Activated T-cell treated with anti-CD3 and anti-CD28 coated beads for 24 hours (primary cell): ENCODE results near the gene TUBGCP6.

Source experiments
- DNase-seq: peaks from one replicate; pipeline ENCODE4 v3.0.0-alpha.2; 2020; ENCODE audit warnings: low read depth

Gene TUBGCP6

GRCh38 chr22:50226063-50226874 lies 18.6 kb downstream of the TUBGCP6 start:
- DNase-seq: no peak

- no peak for DNase-seq
These were observed 19.4 kb downstream of the TUBGCP6 start for GRCh38 chr22:50225200-50225969.

- DNase-seq: no peak
These were observed 20.8 kb downstream of the TUBGCP6 start for GRCh38 chr22:50224071-50224470.

- DNase-seq: no peak
These were observed 22.3 kb downstream of the TUBGCP6 start for GRCh38 chr22:50222508-50222907.

GRCh38 chr22:50221410-50222300 lies 23.2 kb downstream of the TUBGCP6 start:
- DNase-seq: no peak

- no peak for DNase-seq
These were observed 24.0 kb downstream of the TUBGCP6 start for GRCh38 chr22:50220603-50221409.

- DNase-seq: no peak
These were observed 24.8 kb downstream of the TUBGCP6 start for GRCh38 chr22:50219800-50220602.

GRCh38 chr22:50218996-50219727 lies 25.7 kb downstream of the TUBGCP6 start:
- DNase-seq: no peak

GRCh38 chr22:50218153-50218995 lies 26.4 kb downstream of the TUBGCP6 start:
- DNase-seq: no peak

GRCh38 chr22:50217543-50218152 lies 27.2 kb downstream of the TUBGCP6 start:
- DNase-seq: no peak

GRCh38 chr22:50216684-50217520 lies 27.9 kb downstream of the TUBGCP6 start:
- DNase-seq: no peak

GRCh38 chr22:50216055-50216683 lies 28.7 kb downstream of the TUBGCP6 start:
- DNase-seq: no peak

GRCh38 chr22:50215297-50216054 lies 29.3 kb downstream of the TUBGCP6 start:
- no peak for DNase-seq

GRCh38 chr22:50213263-50213662 lies 31.6 kb downstream of the TUBGCP6 start:
- no peak for DNase-seq

GRCh38 chr22:50211147-50211546 lies 33.7 kb downstream of the TUBGCP6 start:
- no peak for DNase-seq
